Ishikawa (cell line): ENCODE measurements around the gene BNIP5.

ENCODE experiments used
- CEBPB ChIP-seq: IDR thresholded peaks from 2 replicates; pipeline ENCODE4 v1.6.1; 2012
- CREB1 ChIP-seq: IDR thresholded peaks from 2 replicates; pipeline ENCODE4 v1.6.1; 2012; ENCODE audit warnings: low read depth
- EGR1 ChIP-seq: IDR thresholded peaks from 2 replicates; pipeline ENCODE4 v1.6.1; 2012
- EP300 ChIP-seq: IDR thresholded peaks from 2 replicates; pipeline ENCODE4 v1.6.1; 2012; ENCODE audit warnings: borderline replicate concordance
- FOXM1 ChIP-seq: IDR thresholded peaks from 2 replicates; pipeline ENCODE4 v1.6.1; 2012; ENCODE audit warnings: low read depth, borderline replicate concordance
- MAX ChIP-seq: IDR thresholded peaks from 2 replicates; pipeline ENCODE4 v1.6.1; 2012
- NFIC ChIP-seq: IDR thresholded peaks from 2 replicates; pipeline ENCODE4 v1.6.1; 2012
- RAD21 ChIP-seq: IDR thresholded peaks from 2 replicates; pipeline ENCODE4 v1.6.1; 2012; ENCODE audit warnings: low read depth
- REST ChIP-seq: IDR thresholded peaks from 2 replicates; pipeline ENCODE4 v1.6.1; 2012; ENCODE audit warnings: low read depth, mild to moderate bottlenecking
- TAF1 ChIP-seq: IDR thresholded peaks from 2 replicates; pipeline ENCODE4 v1.6.1; 2012; ENCODE audit warnings: low read depth, mild to moderate bottlenecking
- TCF12 ChIP-seq: IDR thresholded peaks from 2 replicates; pipeline ENCODE4 v1.6.1; 2012; ENCODE audit warnings: low read depth
- TEAD4 ChIP-seq: IDR thresholded peaks from 2 replicates; pipeline ENCODE4 v1.6.1; 2012
- USF1 ChIP-seq: IDR thresholded peaks from 2 replicates; pipeline ENCODE4 v1.6.1; 2012
- YY1 ChIP-seq: IDR thresholded peaks from 2 replicates; pipeline ENCODE4 v1.6.1; 2012; ENCODE audit warnings: low read depth
- ZBTB7A ChIP-seq: IDR thresholded peaks from 2 replicates; pipeline ENCODE4 v1.6.1; 2012; ENCODE audit warnings: low read depth

The BNIP5 gene

GRCh38 chr6:36323062-36323461 is 13.6 kb downstream of the BNIP5 start:
- TF ChIP-seq EP300 (no peak), YY1 (no peak), CEBPB (no peak)

- no peak for TF ChIP-seq CREB1
- no peak for TF ChIP-seq TEAD4
- TF ChIP-seq FOXM1 = no peak
- no peak for TF ChIP-seq ZBTB7A
- TF ChIP-seq TCF12 = no peak
- no peak for TF ChIP-seq USF1
- TF ChIP-seq CEBPB = no peak
- TF ChIP-seq EP300 = no peak
- no peak for TF ChIP-seq RAD21
- no peak for TF ChIP-seq TAF1
- no peak for TF ChIP-seq YY1
- no peak for TF ChIP-seq NFIC
- TF ChIP-seq EGR1 = no peak
- TF ChIP-seq REST = no peak
- TF ChIP-seq MAX = no peak
Measured at GRCh38 chr6:36322591-36322990, 14.1 kb downstream of the BNIP5 start.

- TF ChIP-seq TEAD4 (no peak), CREB1 (no peak), EGR1 (no peak), TAF1 (no peak), USF1 (no peak), RAD21 (no peak), EP300 (no peak), FOXM1 (no peak), TCF12 (no peak), MAX (no peak), CEBPB (no peak), YY1 (no peak), NFIC (no peak), ZBTB7A (no peak), REST (no peak)
Measured at GRCh38 chr6:36320475-36320874, 16.2 kb downstream of the BNIP5 start.

GRCh38 chr6:36319821-36320220 is 16.9 kb downstream of the BNIP5 start:
- TF ChIP-seq CREB1 = no peak
- TF ChIP-seq TCF12 = no peak

- no peak for TF ChIP-seq MAX
- no peak for TF ChIP-seq CREB1
- TF ChIP-seq YY1 = no peak
- TF ChIP-seq TEAD4 = no peak
- TF ChIP-seq REST = no peak
- no peak for TF ChIP-seq USF1
- no peak for TF ChIP-seq TCF12
- TF ChIP-seq EP300 = no peak
- no peak for TF ChIP-seq NFIC
- no peak for TF ChIP-seq TAF1
- TF ChIP-seq ZBTB7A = no peak
- TF ChIP-seq RAD21 = no peak
- TF ChIP-seq CEBPB = no peak
- no peak for TF ChIP-seq EGR1
- no peak for TF ChIP-seq FOXM1
Measured at GRCh38 chr6:36319436-36319762, 17.3 kb downstream of the BNIP5 start.
